ENCODE measurements around the gene HELZ. TPM values are rescaled to one million over a fixed set of nuclear protein-coding genes. Genes with fewer than 3 reads are reported as not detected.

HELZ gene
- total RNA-seq, 4 donors from 2014 or later: 47.3 to 95.4 (median 61.3) TPM

GRCh38 chr17:67124450-67125148 is 120.4 kb downstream of the HELZ start:
- Histone ChIP-seq H3K4me1 (peaks cover 0 to 13% (median 0%) of the 10 kb centered on the region in 4 donors), H3K9me3 (no peaks in the 10 kb centered on the region), H3K4me3 (no peak overlapping the region), H3K36me3 (peaks cover 0 to 47% (median 7%) of the 10 kb centered on the region in 3 donors), H3K27me3 (no peaks in the 10 kb centered on the region), H3K27ac (no peak overlapping the region)
- WGBS, 2 donors: 81 to 83% methylated on average over 4 of the region's 4 CpGs
- TF ChIP-seq POLR2A (IDR thresholded peaks at IDR 0.05): no peak
- no peak for TF ChIP-seq EP300 (IDR thresholded peaks at IDR 0.05)
- TF ChIP-seq CTCF (IDR thresholded peaks at IDR 0.05): no peak
- no peak for DNase-seq (ENCODE audit: low spot score in 2 of 2)

- no peak overlapping the region for H3K4me3 ChIP-seq
- no peaks in the 10 kb centered on the region for H3K27me3 ChIP-seq
- no peak for DNase-seq (ENCODE audit: low spot score in 2 of 2)
- H3K9me3 ChIP-seq: no peaks in the 10 kb centered on the region
- no peak overlapping the region for H3K27ac ChIP-seq
- TF ChIP-seq POLR2A (IDR thresholded peaks at IDR 0.05) (no peak), EP300 (IDR thresholded peaks at IDR 0.05) (no peak), CTCF (IDR thresholded peaks at IDR 0.05) (no peak)
- H3K36me3 ChIP-seq: peaks cover 0 to 56% (median 7%) of the 10 kb centered on the region in 3 donors
- H3K4me1 ChIP-seq: peaks cover 0 to 13% (median 0%) of the 10 kb centered on the region in 4 donors
Measured at GRCh38 chr17:67123699-67124098, 121.3 kb downstream of the HELZ start.

- Histone ChIP-seq H3K27me3 (no peaks in the 10 kb centered on the region), H3K4me1 (peaks cover 0 to 13% (median 0%) of the 10 kb centered on the region in 4 donors), H3K9me3 (peaks cover 0 to 8% (median 0%) of the 10 kb centered on the region in 4 donors), H3K4me3 (no peak overlapping the region), H3K36me3 (peaks cover 3 to 59% (median 7%) of the 10 kb centered on the region in 3 donors), H3K27ac (no peak overlapping the region)
- no peak for DNase-seq (ENCODE audit: low spot score in 2 of 2)
- WGBS, 2 donors: 33 to 36% methylated on average over 5 of the region's 5 CpGs
- no peak for TF ChIP-seq POLR2A (IDR thresholded peaks at IDR 0.05)
- no peak for TF ChIP-seq CTCF (IDR thresholded peaks at IDR 0.05)
- no peak for TF ChIP-seq EP300 (IDR thresholded peaks at IDR 0.05)
Measured at GRCh38 chr17:67121316-67121891, 123.6 kb downstream of the HELZ start.

GRCh38 chr17:67119102-67119501 is 125.9 kb downstream of the HELZ start:
- no peak for DNase-seq (ENCODE audit: low spot score in 2 of 2)
- TF ChIP-seq EP300 (IDR thresholded peaks at IDR 0.05) (no peak), POLR2A (IDR thresholded peaks at IDR 0.05) (no peak), CTCF (IDR thresholded peaks at IDR 0.05) (no peak)
- peaks cover 0 to 20% (median 4%) of the 10 kb centered on the region in 4 donors for H3K9me3 ChIP-seq
- H3K36me3 ChIP-seq: peaks cover 3 to 72% (median 7%) of the 10 kb centered on the region in 3 donors
- 89 to 96% methylated on average over 2 of the region's 2 CpGs for WGBS, 2 donors
- no peaks in the 10 kb centered on the region for H3K27me3 ChIP-seq
- peaks cover 0 to 13% (median 0%) of the 10 kb centered on the region in 4 donors for H3K4me1 ChIP-seq
- H3K4me3 ChIP-seq: no peak overlapping the region
- H3K27ac ChIP-seq: no peak overlapping the region

GRCh38 chr17:67116045-67116575 is 128.9 kb downstream of the HELZ start:
- peaks cover 0 to 5% (median 0%) of the 10 kb centered on the region in 4 donors for H3K4me1 ChIP-seq
- peaks cover 0 to 20% (median 4%) of the 10 kb centered on the region in 4 donors for H3K9me3 ChIP-seq
- TF ChIP-seq POLR2A (IDR thresholded peaks at IDR 0.05) (no peak), CTCF (IDR thresholded peaks at IDR 0.05) (no peak), EP300 (IDR thresholded peaks at IDR 0.05) (no peak)
- H3K27ac ChIP-seq: no peak overlapping the region
- no peak for DNase-seq (ENCODE audit: low spot score in 2 of 2)
- 90 to 100% methylated on average over 1 of the region's 1 CpG for WGBS, 2 donors
- no peaks in the 10 kb centered on the region for H3K27me3 ChIP-seq
- H3K36me3 ChIP-seq: peaks cover 3 to 91% (median 7%) of the 10 kb centered on the region in 3 donors
- no peak overlapping the region for H3K4me3 ChIP-seq
